ENCODE data around the gene PPP3CB. TPM values are rescaled to one million over a fixed set of nuclear protein-coding genes. Genes with fewer than 3 reads are reported as not detected.

The PPP3CB gene
- total and polyA plus RNA-seq, 7 experiments from 2014 or later, result 6.2 to 44.5 (median 34.9) TPM

- no peaks in the 10 kb centered on the region for H3K9me3 Mint-ChIP-seq
- no peak for ATAC-seq
- H3K4me1 ChIP-seq (ENCODE audit: control insufficient read depth in 2 of 2, insufficient read depth in 2 of 2, low read length in 2 of 2), result peaks cover 0 to 8% of the 10 kb centered on the region in 2 donors
- peak overlapping the region in 2 of 9 donors; percentile 34 to 49 for H3K27ac Mint-ChIP-seq
- no peak overlapping the region for H3K27ac ChIP-seq (ENCODE audit: low read depth, low read length)
- H3K4me3 Mint-ChIP-seq, result no peak overlapping the region
- no peaks in the 10 kb centered on the region for H3K27me3 Mint-ChIP-seq
- peaks cover 0 to 20% (median 0%) of the 10 kb centered on the region in 3 experiments for H3K36me3 ChIP-seq (ENCODE audit: control insufficient read depth in 2 of 3, insufficient read depth in 3 of 3, low read length in 3 of 3)
- no peak for DNase-seq
- H3K27me3 ChIP-seq (ENCODE audit: control insufficient read depth in 2 of 2, insufficient read depth in 2 of 2, low read length in 2 of 2), result no peaks in the 10 kb centered on the region
- peaks cover 17 to 41% (median 30%) of the 10 kb centered on the region in 5 donors for H3K36me3 Mint-ChIP-seq
- H3K9me3 ChIP-seq (ENCODE audit: control insufficient read depth in 2 of 3, low read length in 3 of 3), result no peaks in the 10 kb centered on the region
- peaks cover 8 to 22% (median 20%) of the 10 kb centered on the region in 7 donors for H3K4me1 Mint-ChIP-seq
- ChIA-PET CTCF (interaction anchor here (0.9 kb wide), 1 partner anchor 137 kb away, joined by 3 read pairs; no protein-coding TSS in a partner anchor), POLR2A (interaction anchor here (2.2 kb wide), 1 partner anchor 9 kb away, joined by 5 read pairs; no protein-coding TSS in a partner anchor)
- intact Hi-C loops (cut with micrococcal nuclease), result no loop called here
- no peak overlapping the region for H3K4me3 ChIP-seq (ENCODE audit: low read length)
Observed at GRCh38 chr10:73506074-73506473, 10.2 kb upstream of the PPP3CB start.

- H3K4me1 ChIP-seq (ENCODE audit: control insufficient read depth in 2 of 2, insufficient read depth in 2 of 2, low read length in 2 of 2), result peaks cover 0 to 8% of the 10 kb centered on the region in 2 donors
- H3K27ac Mint-ChIP-seq, result peak overlapping the region in 1 of 9 donors; percentile 43
- no peak overlapping the region for H3K4me3 Mint-ChIP-seq
- peaks cover 0 to 20% (median 0%) of the 10 kb centered on the region in 3 experiments for H3K36me3 ChIP-seq (ENCODE audit: control insufficient read depth in 2 of 3, insufficient read depth in 3 of 3, low read length in 3 of 3)
- H3K4me1 Mint-ChIP-seq, result peaks cover 14 to 33% (median 24%) of the 10 kb centered on the region in 7 donors
- DNase-seq (no peak), ATAC-seq (no peak)
- POLR2A ChIA-PET, result interaction anchor here (0.6 kb wide), 2 partner anchors 8 to 10 kb away, joined by 3 read pairs; no protein-coding TSS in a partner anchor
- intact Hi-C loops (cut with micrococcal nuclease), result no loop called here
- no peaks in the 10 kb centered on the region for H3K27me3 ChIP-seq (ENCODE audit: control insufficient read depth in 2 of 2, insufficient read depth in 2 of 2, low read length in 2 of 2)
- no peaks in the 10 kb centered on the region for H3K9me3 Mint-ChIP-seq
- no peak overlapping the region for H3K27ac ChIP-seq (ENCODE audit: low read depth, low read length)
- H3K9me3 ChIP-seq (ENCODE audit: control insufficient read depth in 2 of 3, low read length in 3 of 3), result no peaks in the 10 kb centered on the region
- peaks cover 17 to 41% (median 30%) of the 10 kb centered on the region in 5 donors for H3K36me3 Mint-ChIP-seq
- CTCF ChIA-PET, result no interaction called here
- no peaks in the 10 kb centered on the region for H3K27me3 Mint-ChIP-seq
- H3K4me3 ChIP-seq (ENCODE audit: low read length), result no peak overlapping the region
Observed at GRCh38 chr10:73503037-73503436, 7.2 kb upstream of the PPP3CB start.

GRCh38 chr10:73501651-73502050, 5.8 kb upstream of the PPP3CB start:
- peak; percentile 47 for ATAC-seq
- ChIA-PET POLR2A (interaction anchor here (0.7 kb wide), 1 partner anchor 124 kb away, joined by 4 read pairs; no protein-coding TSS in a partner anchor), CTCF (no interaction called here)
- Mint-ChIP-seq H3K4me1 (peaks cover 25 to 44% (median 35%) of the 10 kb centered on the region in 7 donors), H3K27me3 (no peaks in the 10 kb centered on the region), H3K4me3 (peak overlapping the region in 7 of 10 donors; percentile 7 to 66 (median 23)), H3K27ac (peak overlapping the region; percentile 1 to 63 (median 33)), H3K9me3 (no peaks in the 10 kb centered on the region), H3K36me3 (peaks cover 17 to 41% (median 31%) of the 10 kb centered on the region in 5 donors)
- H3K36me3 ChIP-seq (ENCODE audit: control insufficient read depth in 2 of 3, insufficient read depth in 3 of 3, low read length in 3 of 3), result peaks cover 0 to 20% (median 0%) of the 10 kb centered on the region in 3 experiments
- H3K27me3 ChIP-seq (ENCODE audit: control insufficient read depth in 2 of 2, insufficient read depth in 2 of 2, low read length in 2 of 2), result no peaks in the 10 kb centered on the region
- no peak for DNase-seq
- H3K9me3 ChIP-seq (ENCODE audit: control insufficient read depth in 2 of 3, low read length in 3 of 3), result no peaks in the 10 kb centered on the region
- H3K27ac ChIP-seq (ENCODE audit: low read depth, low read length), result no peak overlapping the region
- no peak overlapping the region for H3K4me3 ChIP-seq (ENCODE audit: low read length)
- intact Hi-C loops (cut with micrococcal nuclease), result no loop called here
- H3K4me1 ChIP-seq (ENCODE audit: control insufficient read depth in 2 of 2, insufficient read depth in 2 of 2, low read length in 2 of 2), result peaks cover 4 to 12% of the 10 kb centered on the region in 2 donors

GRCh38 chr10:73497623-73498022, 1.8 kb upstream of the PPP3CB start:
- H3K9me3 Mint-ChIP-seq, result no peaks in the 10 kb centered on the region
- H3K4me1 ChIP-seq (ENCODE audit: control insufficient read depth in 2 of 2, insufficient read depth in 2 of 2, low read length in 2 of 2), result peaks cover 25 to 31% of the 10 kb centered on the region in 2 donors
- H3K27ac ChIP-seq (ENCODE audit: low read depth, low read length), result no peak overlapping the region
- peak overlapping the region in 7 of 9 donors; percentile 58 to 93 (median 68) for H3K27ac Mint-ChIP-seq
- peaks cover 48 to 70% (median 62%) of the 10 kb centered on the region in 7 donors for H3K4me1 Mint-ChIP-seq
- CTCF ChIA-PET, result no interaction called here
- peaks cover 0 to 5% (median 0%) of the 10 kb centered on the region in 3 experiments for H3K36me3 ChIP-seq (ENCODE audit: control insufficient read depth in 2 of 3, insufficient read depth in 3 of 3, low read length in 3 of 3)
- H3K36me3 Mint-ChIP-seq, result peaks cover 2 to 29% (median 6%) of the 10 kb centered on the region in 5 donors
- POLR2A ChIA-PET, result interaction anchor here (1.0 kb wide), 1 partner anchor 9 kb away, joined by 5 read pairs; no protein-coding TSS in a partner anchor
- intact Hi-C loops (cut with micrococcal nuclease), result loop anchor here in 1 of 2 donors (5.0 to 10.0 kb wide), 7 partner anchors 290 to 1735 kb away; partner anchors contain the start of genes ECD, FAM149B1, KAT6B and NDST2
- H3K27me3 Mint-ChIP-seq, result no peaks in the 10 kb centered on the region
- peak overlapping the region in 4 of 10 donors; percentile 8 to 89 (median 21) for H3K4me3 Mint-ChIP-seq
- H3K27me3 ChIP-seq (ENCODE audit: control insufficient read depth in 2 of 2, insufficient read depth in 2 of 2, low read length in 2 of 2), result no peaks in the 10 kb centered on the region
- no peaks in the 10 kb centered on the region for H3K9me3 ChIP-seq (ENCODE audit: control insufficient read depth in 2 of 3, low read length in 3 of 3)
- ATAC-seq, result no peak
- H3K4me3 ChIP-seq (ENCODE audit: low read length), result no peak overlapping the region
- no peak for DNase-seq

GRCh38 chr10:73495226-73495883, 469 bp downstream of the PPP3CB start:
- Mint-ChIP-seq H3K36me3 (peaks cover 0 to 23% (median 0%) of the 10 kb centered on the region in 5 donors), H3K4me1 (peaks cover 41 to 59% (median 50%) of the 10 kb centered on the region in 7 donors), H3K27ac (peak overlapping the region; percentile 83 to 99 (median 93)), H3K9me3 (no peaks in the 10 kb centered on the region), H3K4me3 (peak overlapping the region; percentile 84 to 99 (median 90)), H3K27me3 (no peaks in the 10 kb centered on the region)
- H3K4me1 ChIP-seq (ENCODE audit: control insufficient read depth in 2 of 2, insufficient read depth in 2 of 2, low read length in 2 of 2), result peaks cover 19 to 38% of the 10 kb centered on the region in 2 donors
- no peaks in the 10 kb centered on the region for H3K27me3 ChIP-seq (ENCODE audit: control insufficient read depth in 2 of 2, insufficient read depth in 2 of 2, low read length in 2 of 2)
- peak overlapping the region; percentile 91 for H3K27ac ChIP-seq (ENCODE audit: low read depth, low read length)
- peak overlapping the region; percentile 99 for H3K4me3 ChIP-seq (ENCODE audit: low read length)
- ATAC-seq, result peak; percentile 91
- H3K9me3 ChIP-seq (ENCODE audit: control insufficient read depth in 2 of 3, low read length in 3 of 3), result no peaks in the 10 kb centered on the region
- H3K36me3 ChIP-seq (ENCODE audit: control insufficient read depth in 2 of 3, insufficient read depth in 3 of 3, low read length in 3 of 3), result peaks cover 0 to 5% (median 0%) of the 10 kb centered on the region in 3 experiments
- intact Hi-C loops (cut with micrococcal nuclease), result loop anchor here (1.0 to 10.0 kb wide), 17 partner anchors 19 to 1737 kb away; partner anchors contain the start of genes ANXA7 (in 2 of the 2), CFAP70 (in 2 of the 2), DNAJC9 (in 2 of the 2) and MRPS16 (in 2 of the 2)
- ChIA-PET CTCF (no interaction called here), POLR2A (interaction anchor here (0.5 to 2.5 kb wide), 25 partner anchors 10 to 802 kb away, joined by 3 to 22 read pairs (median 4); partner anchors contain the start of genes ANXA7, CFAP70, MRPS16 and SEC24C)
- peak; percentile 77 to 91 (median 87) for DNase-seq

GRCh38 chr10:73494877-73495225, 973 bp downstream of the PPP3CB start:
- Mint-ChIP-seq H3K36me3 (peaks cover 0 to 25% (median 0%) of the 10 kb centered on the region in 5 donors), H3K27me3 (no peaks in the 10 kb centered on the region), H3K4me3 (peak overlapping the region; percentile 84 to 99 (median 90)), H3K9me3 (no peaks in the 10 kb centered on the region), H3K27ac (peak overlapping the region; percentile 83 to 99 (median 93)), H3K4me1 (peaks cover 41 to 64% (median 54%) of the 10 kb centered on the region in 7 donors)
- Histone ChIP-seq H3K27ac (ENCODE audit: low read depth, low read length) (peak overlapping the region; percentile 91), H3K9me3 (ENCODE audit: control insufficient read depth in 2 of 3, low read length in 3 of 3) (no peaks in the 10 kb centered on the region), H3K27me3 (ENCODE audit: control insufficient read depth in 2 of 2, insufficient read depth in 2 of 2, low read length in 2 of 2) (no peaks in the 10 kb centered on the region), H3K36me3 (ENCODE audit: control insufficient read depth in 2 of 3, insufficient read depth in 3 of 3, low read length in 3 of 3) (peaks cover 0 to 5% (median 0%) of the 10 kb centered on the region in 3 experiments), H3K4me1 (ENCODE audit: control insufficient read depth in 2 of 2, insufficient read depth in 2 of 2, low read length in 2 of 2) (peaks cover 19 to 38% of the 10 kb centered on the region in 2 donors), H3K4me3 (ENCODE audit: low read length) (peak overlapping the region; percentile 99)
- DNase-seq, result no peak
- ChIA-PET POLR2A (interaction anchor here (0.6 to 2.5 kb wide), 18 partner anchors 8 to 802 kb away, joined by 3 to 22 read pairs (median 6); partner anchors contain the start of genes ANXA7, CFAP70, MRPS16 and SEC24C), CTCF (no interaction called here)
- intact Hi-C loops (cut with micrococcal nuclease), result loop anchor here (1.0 to 10.0 kb wide), 17 partner anchors 18 to 1737 kb away; partner anchors contain the start of genes ANXA7 (in 2 of the 2), CFAP70 (in 2 of the 2), DNAJC9 (in 2 of the 2) and MRPS16 (in 2 of the 2)
- no peak for ATAC-seq

Measured in naive thymus-derived CD4-positive, alpha-beta T cell (primary cell).